Smooth muscle cell of the brain vasculature (primary cell): ENCODE data around the gene ANXA1.

Experiments
- DNase-seq: peaks from one replicate; pipeline ENCODE4 v3.0.0-alpha.2; 2012; ENCODE audit warnings: low read depth, low spot score

ANXA1 gene

GRCh38 chr9:73137914-73138313, 13.8 kb upstream of the ANXA1 start:
- DNase-seq: no peak

- no peak for DNase-seq
Measured at GRCh38 chr9:73138516-73138915, 13.1 kb upstream of the ANXA1 start.

- no peak for DNase-seq
Measured at GRCh38 chr9:73141282-73141681, 10.4 kb upstream of the ANXA1 start.

GRCh38 chr9:73143711-73144328, 7.8 kb upstream of the ANXA1 start:
- DNase-seq: no peak

GRCh38 chr9:73146111-73146815, 5.4 kb upstream of the ANXA1 start:
- DNase-seq: no peak

- no peak for DNase-seq
Measured at GRCh38 chr9:73148447-73148937, 3.2 kb upstream of the ANXA1 start.

GRCh38 chr9:73149371-73150067, 2.1 kb upstream of the ANXA1 start:
- peak; percentile 57 for DNase-seq

GRCh38 chr9:73152543-73152844, 829 bp downstream of the ANXA1 start:
- DNase-seq: no peak

- DNase-seq: no peak
Measured at GRCh38 chr9:73152953-73153352, 1.3 kb downstream of the ANXA1 start.

- DNase-seq: no peak
Measured at GRCh38 chr9:73153793-73154227, 2.1 kb downstream of the ANXA1 start.

GRCh38 chr9:73154271-73154670, 2.6 kb downstream of the ANXA1 start:
- DNase-seq: no peak

GRCh38 chr9:73154722-73155121, 3.1 kb downstream of the ANXA1 start:
- no peak for DNase-seq

GRCh38 chr9:73155377-73155776, 3.7 kb downstream of the ANXA1 start:
- no peak for DNase-seq

- DNase-seq: no peak
Measured at GRCh38 chr9:73155968-73156864, 4.6 kb downstream of the ANXA1 start.

- no peak for DNase-seq
Measured at GRCh38 chr9:73156865-73157187, 5.2 kb downstream of the ANXA1 start.

GRCh38 chr9:73157811-73158210, 6.1 kb downstream of the ANXA1 start:
- no peak for DNase-seq

GRCh38 chr9:73158723-73159122, 7.1 kb downstream of the ANXA1 start:
- DNase-seq: no peak

GRCh38 chr9:73160868-73161267, 9.2 kb downstream of the ANXA1 start:
- DNase-seq: no peak

GRCh38 chr9:73162987-73163768, 11.5 kb downstream of the ANXA1 start:
- DNase-seq: no peak

- DNase-seq: no peak
Measured at GRCh38 chr9:73165911-73166310, 14.2 kb downstream of the ANXA1 start.

GRCh38 chr9:73166468-73166867, 14.8 kb downstream of the ANXA1 start:
- DNase-seq: no peak
